GM23338 (cell line): Measurements from ENCODE around the gene ITPRIPL1. TPM values are rescaled to one million over a fixed set of nuclear protein-coding genes. Genes with fewer than 3 reads are reported as not detected.

Source experiments
- ATAC-seq: fragments of 200-7000 bp; cut with Tn5 transposase; 3 replicates; pipeline ENCODE4 v1.9.1; 2020
- DNase-seq: peaks from one replicate; pipeline ENCODE4 v3.0.0-alpha.2; 2015; ENCODE audit warnings: low spot score
- H2AFZ ChIP-seq: fragments of 200-600 bp; sonication (generic); 2 replicates; pipeline ENCODE4 v1.8.0; 2016; ENCODE audit warnings: antibody characterized with exemption, mild to moderate bottlenecking, moderate library complexity
- H3F3A ChIP-seq: fragments of 200-600 bp; sonication (generic); replicated peaks from 2 replicates; pipeline ENCODE4 v1.8.0; 2017; ENCODE audit warnings: antibody characterized with exemption, mixed run types, low read depth
- H3K27ac ChIP-seq: fragments of 200-600 bp; sonication (generic); 2 replicates; pipeline ENCODE4 v1.6.1; 2016; ENCODE audit warnings: low read depth
- H3K27me3 ChIP-seq: fragments of 200-600 bp; sonication (generic); 2 replicates; pipeline ENCODE4 v1.8.0; 2016; ENCODE audit warnings: mild to moderate bottlenecking, mixed run types, moderate library complexity; ENCODE audit not compliant: insufficient read depth
- H3K36me3 ChIP-seq: fragments of 200-600 bp; sonication (generic); 2 replicates; pipeline ENCODE4 v1.8.0; 2016; ENCODE audit warnings: mild to moderate bottlenecking; ENCODE audit not compliant: insufficient read depth
- H3K4me1 ChIP-seq: fragments of 200-600 bp; sonication (generic); 2 replicates; pipeline ENCODE4 v1.8.0; 2016; ENCODE audit warnings: mild to moderate bottlenecking, moderate library complexity; ENCODE audit not compliant: insufficient read depth
- H3K4me2 ChIP-seq: fragments of 200-600 bp; sonication (generic); 2 replicates; pipeline ENCODE4 v1.7.1; 2017; ENCODE audit warnings: mixed run types
- H3K4me3 ChIP-seq: fragments of 200-600 bp; sonication (generic); 2 replicates; pipeline ENCODE4 v1.6.1; 2016; ENCODE audit warnings: mixed run types
- H3K79me2 ChIP-seq: fragments of 200-600 bp; sonication (generic); replicated peaks from 2 replicates; pipeline ENCODE4 v1.8.0; 2017; ENCODE audit warnings: mild to moderate bottlenecking; ENCODE audit not compliant: insufficient read depth
- H3K9me2 ChIP-seq: fragments of 200-600 bp; sonication (generic); 2 replicates; pipeline ENCODE4 v1.8.0; 2017; ENCODE audit not compliant: insufficient read depth
- H4K20me1 ChIP-seq: fragments of 200-600 bp; sonication (generic); replicated peaks from 2 replicates; pipeline ENCODE4 v1.8.0; 2017; ENCODE audit warnings: mild to moderate bottlenecking; ENCODE audit not compliant: insufficient read depth
- H3K27ac Mint-ChIP-seq: 2 replicates; pipeline ENCODE4 v1.8.0; 2020; ENCODE audit warnings: inconsistent platforms, mild to moderate bottlenecking, moderate library complexity, mixed read lengths
- H3K27me3 Mint-ChIP-seq: 3 replicates; pipeline ENCODE4 v1.8.0; 2022; ENCODE audit warnings: low read depth, mild to moderate bottlenecking, moderate library complexity, mixed read lengths, inconsistent platforms; ENCODE audit not compliant: insufficient read depth, poor library complexity
- H3K36me3 Mint-ChIP-seq: 3 replicates; pipeline ENCODE4 v1.8.0; 2021; ENCODE audit warnings: low read depth, mild to moderate bottlenecking, inconsistent platforms, moderate library complexity, mixed read lengths
- H3K4me1 Mint-ChIP-seq: 3 replicates; pipeline ENCODE4 v1.8.0; 2020; ENCODE audit warnings: mild to moderate bottlenecking, inconsistent platforms, mixed read lengths
- H3K4me3 Mint-ChIP-seq: 3 replicates; pipeline ENCODE4 v1.8.0; 2021; ENCODE audit warnings: moderate library complexity, mild to moderate bottlenecking, inconsistent platforms, mixed read lengths
- H3K9me3 Mint-ChIP-seq: 3 replicates; pipeline ENCODE4 v1.8.0; 2020; ENCODE audit warnings: moderate library complexity, mild to moderate bottlenecking, inconsistent platforms, mixed read lengths
- CREB1 ChIP-seq: fragments of 250-450 bp; sonication (Bioruptor Pico); IDR thresholded peaks from 2 replicates; pipeline ENCODE4 v1.5.0; 2020; ENCODE audit warnings: low read depth, mild to moderate bottlenecking, moderate library complexity
- EZH2 ChIP-seq: fragments of 200-600 bp; sonication (generic); IDR thresholded peaks from one replicate; pipeline ENCODE4 v1.8.0; 2017; ENCODE audit warnings: antibody characterized with exemption, mild to moderate bottlenecking, low read depth; ENCODE audit not compliant: unreplicated experiment
- EZH2phosphoT487 ChIP-seq: fragments of 200-600 bp; sonication (generic); IDR thresholded peaks from one replicate; pipeline ENCODE4 v1.8.1; 2018; ENCODE audit warnings: antibody characterized with exemption; ENCODE audit not compliant: unreplicated experiment
- JUNB ChIP-seq: IDR thresholded peaks from one replicate; pipeline ENCODE4 v1.6.1; 2016; ENCODE audit warnings: antibody characterized with exemption; ENCODE audit not compliant: unreplicated experiment
- NANOG ChIP-seq: IDR thresholded peaks from 2 replicates; pipeline ENCODE4 v1.6.1; 2016; ENCODE audit warnings: antibody characterized with exemption, borderline replicate concordance
- POLR2AphosphoS5 ChIP-seq: IDR thresholded peaks from 2 replicates; pipeline ENCODE4 v1.6.1; 2016; ENCODE audit warnings: antibody characterized with exemption, low read depth
- STAT1 ChIP-seq: IDR thresholded peaks from one replicate; pipeline ENCODE4 v1.6.1; 2016; ENCODE audit warnings: antibody characterized with exemption; ENCODE audit not compliant: unreplicated experiment
- ZNF114 ChIP-seq: fragments of 250-450 bp; sonication (Bioruptor Pico); IDR thresholded peaks from 2 replicates; pipeline ENCODE4 v1.5.0; 2020; ENCODE audit warnings: mild to moderate bottlenecking, moderate library complexity
- ZNF331 ChIP-seq: fragments of 250-450 bp; sonication (Bioruptor Pico); IDR thresholded peaks from 2 replicates; pipeline ENCODE4 v1.5.0; 2020; ENCODE audit warnings: low read depth, mild to moderate bottlenecking, moderate library complexity
- ZNF462 ChIP-seq: fragments of 250-450 bp; sonication (Bioruptor Pico); IDR thresholded peaks from 2 replicates; pipeline ENCODE4 v1.5.0; 2020; ENCODE audit warnings: mild to moderate bottlenecking, moderate library complexity
- polyA plus RNA-seq: library from polyadenylated mRNA; unstranded; fragments of >200 nt; fragmentation: Nextera tagmentation; extraction: Ambion mirVana; gene quantifications from 2 replicates; pipeline ENCODE4 v1.2.1, GENCODE V29; 2016
- total RNA-seq: library from RNA; depleted of rRNA; stranded (reverse); fragments of >200 nt; shearing (Covaris generic); gene quantifications from 2 replicates; pipeline ENCODE4 v1.2.3, GENCODE V29; 2014
- TF ChIP-seq, protein P1 (sequence below): IDR thresholded peaks from one replicate; pipeline ENCODE4 v1.6.1; 2018; ENCODE audit warnings: antibody characterized with exemption; ENCODE audit not compliant: unreplicated experiment
- TF ChIP-seq, protein P2 (sequence below): IDR thresholded peaks from 2 replicates; pipeline ENCODE4 v1.6.1; 2016; ENCODE audit warnings: antibody characterized with exemption

Gene ITPRIPL1
- total and polyA plus RNA-seq, 2 experiments from 2014 or later, result 5.3 to 14.0 TPM

- no peak for TF ChIP-seq STAT1
- no peak for TF ChIP-seq CREB1 (CRISPR knock-in tag)
- TF ChIP-seq ZNF331 (CRISPR knock-in tag), result no peak
Measured at GRCh38 chr2:96296925-96297324, 28.2 kb upstream of the ITPRIPL1 start (continued).

DNA sequence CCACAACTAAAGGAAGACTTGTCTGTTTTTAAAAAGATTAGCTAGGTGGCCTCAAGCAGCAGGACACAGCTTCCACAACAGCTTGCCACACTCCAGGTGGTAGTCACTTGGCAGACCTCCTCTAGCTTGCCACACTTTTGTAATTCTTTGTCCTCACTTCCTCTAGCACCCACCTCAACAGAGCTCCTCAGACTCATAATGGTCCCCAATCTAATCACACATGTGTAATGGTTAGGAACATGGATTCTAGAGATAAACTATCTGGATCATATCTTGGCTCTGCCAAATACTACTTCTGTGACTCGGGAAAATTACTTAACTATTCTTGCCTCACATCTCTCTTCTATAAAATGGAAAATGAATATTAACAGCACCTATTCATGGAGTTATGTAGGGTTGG lies 23.3 kb upstream of the ITPRIPL1 start:
- Histone ChIP-seq H3K4me1 (no peaks in the 10 kb centered on the region; the same call in 1 of the 2 replicates), H3K9me2 (no peaks in the 10 kb centered on the region), H3K79me2 (peaks cover 38% of the 10 kb centered on the region), H3K4me2 (no peak overlapping the region), H3K27ac (no peak overlapping the region), H3K36me3 (peaks cover 69% of the 10 kb centered on the region), H3K4me3 (no peak overlapping the region), H4K20me1 (peaks cover 14% of the 10 kb centered on the region), H3F3A (no peaks in the 10 kb centered on the region; the same call in 1 of the 2 replicates), H2AFZ (no peak overlapping the region), H3K27me3 (no peaks in the 10 kb centered on the region)
- H3K4me1 Mint-ChIP-seq, result peaks cover 17% of the 10 kb centered on the region
- no peak overlapping the region for H3K4me3 Mint-ChIP-seq
- no peaks in the 10 kb centered on the region for H3K9me3 Mint-ChIP-seq
- TF ChIP-seq NANOG (no peak), EZH2phosphoT487 (no peak), ZNF114 (no peak), EZH2 (no peak), STAT1 (no peak), POLR2AphosphoS5 (no peak), JUNB (no peak), ZNF331 (CRISPR knock-in tag) (no peak), ZNF462 (CRISPR knock-in tag) (no peak), CREB1 (CRISPR knock-in tag) (no peak)
- TF ChIP-seq, protein P1, sequence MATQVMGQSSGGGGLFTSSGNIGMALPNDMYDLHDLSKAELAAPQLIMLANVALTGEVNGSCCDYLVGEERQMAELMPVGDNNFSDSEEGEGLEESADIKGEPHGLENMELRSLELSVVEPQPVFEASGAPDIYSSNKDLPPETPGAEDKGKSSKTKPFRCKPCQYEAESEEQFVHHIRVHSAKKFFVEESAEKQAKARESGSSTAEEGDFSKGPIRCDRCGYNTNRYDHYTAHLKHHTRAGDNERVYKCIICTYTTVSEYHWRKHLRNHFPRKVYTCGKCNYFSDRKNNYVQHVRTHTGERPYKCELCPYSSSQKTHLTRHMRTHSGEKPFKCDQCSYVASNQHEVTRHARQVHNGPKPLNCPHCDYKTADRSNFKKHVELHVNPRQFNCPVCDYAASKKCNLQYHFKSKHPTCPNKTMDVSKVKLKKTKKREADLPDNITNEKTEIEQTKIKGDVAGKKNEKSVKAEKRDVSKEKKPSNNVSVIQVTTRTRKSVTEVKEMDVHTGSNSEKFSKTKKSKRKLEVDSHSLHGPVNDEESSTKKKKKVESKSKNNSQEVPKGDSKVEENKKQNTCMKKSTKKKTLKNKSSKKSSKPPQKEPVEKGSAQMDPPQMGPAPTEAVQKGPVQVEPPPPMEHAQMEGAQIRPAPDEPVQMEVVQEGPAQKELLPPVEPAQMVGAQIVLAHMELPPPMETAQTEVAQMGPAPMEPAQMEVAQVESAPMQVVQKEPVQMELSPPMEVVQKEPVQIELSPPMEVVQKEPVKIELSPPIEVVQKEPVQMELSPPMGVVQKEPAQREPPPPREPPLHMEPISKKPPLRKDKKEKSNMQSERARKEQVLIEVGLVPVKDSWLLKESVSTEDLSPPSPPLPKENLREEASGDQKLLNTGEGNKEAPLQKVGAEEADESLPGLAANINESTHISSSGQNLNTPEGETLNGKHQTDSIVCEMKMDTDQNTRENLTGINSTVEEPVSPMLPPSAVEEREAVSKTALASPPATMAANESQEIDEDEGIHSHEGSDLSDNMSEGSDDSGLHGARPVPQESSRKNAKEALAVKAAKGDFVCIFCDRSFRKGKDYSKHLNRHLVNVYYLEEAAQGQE, result no peak
- TF ChIP-seq, protein P2, sequence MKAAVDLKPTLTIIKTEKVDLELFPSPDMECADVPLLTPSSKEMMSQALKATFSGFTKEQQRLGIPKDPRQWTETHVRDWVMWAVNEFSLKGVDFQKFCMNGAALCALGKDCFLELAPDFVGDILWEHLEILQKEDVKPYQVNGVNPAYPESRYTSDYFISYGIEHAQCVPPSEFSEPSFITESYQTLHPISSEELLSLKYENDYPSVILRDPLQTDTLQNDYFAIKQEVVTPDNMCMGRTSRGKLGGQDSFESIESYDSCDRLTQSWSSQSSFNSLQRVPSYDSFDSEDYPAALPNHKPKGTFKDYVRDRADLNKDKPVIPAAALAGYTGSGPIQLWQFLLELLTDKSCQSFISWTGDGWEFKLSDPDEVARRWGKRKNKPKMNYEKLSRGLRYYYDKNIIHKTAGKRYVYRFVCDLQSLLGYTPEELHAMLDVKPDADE, result no peak
- ATAC-seq (no peak), DNase-seq (no peak)
- peaks cover 75% of the 10 kb centered on the region for H3K36me3 Mint-ChIP-seq
- no peaks in the 10 kb centered on the region for H3K27me3 Mint-ChIP-seq
- H3K27ac Mint-ChIP-seq, result no peak overlapping the region
